NCI-H146 (cell line): ENCODE measurements around the gene SMARCC2.
A peak's percentile ranks its signal among the peaks of the same experiment; 100 is the strongest.
"Not testable (repeated sequence)": the region's sequence is repeated elsewhere in the genome, so short reads cannot be mapped to it uniquely, and the experiment has no call there.

Source experiments
- DNase-seq: peaks from one replicate; lab custom pipeline; 2025; lab: John Stamatoyannopoulos, UW

SMARCC2 gene

DNA sequence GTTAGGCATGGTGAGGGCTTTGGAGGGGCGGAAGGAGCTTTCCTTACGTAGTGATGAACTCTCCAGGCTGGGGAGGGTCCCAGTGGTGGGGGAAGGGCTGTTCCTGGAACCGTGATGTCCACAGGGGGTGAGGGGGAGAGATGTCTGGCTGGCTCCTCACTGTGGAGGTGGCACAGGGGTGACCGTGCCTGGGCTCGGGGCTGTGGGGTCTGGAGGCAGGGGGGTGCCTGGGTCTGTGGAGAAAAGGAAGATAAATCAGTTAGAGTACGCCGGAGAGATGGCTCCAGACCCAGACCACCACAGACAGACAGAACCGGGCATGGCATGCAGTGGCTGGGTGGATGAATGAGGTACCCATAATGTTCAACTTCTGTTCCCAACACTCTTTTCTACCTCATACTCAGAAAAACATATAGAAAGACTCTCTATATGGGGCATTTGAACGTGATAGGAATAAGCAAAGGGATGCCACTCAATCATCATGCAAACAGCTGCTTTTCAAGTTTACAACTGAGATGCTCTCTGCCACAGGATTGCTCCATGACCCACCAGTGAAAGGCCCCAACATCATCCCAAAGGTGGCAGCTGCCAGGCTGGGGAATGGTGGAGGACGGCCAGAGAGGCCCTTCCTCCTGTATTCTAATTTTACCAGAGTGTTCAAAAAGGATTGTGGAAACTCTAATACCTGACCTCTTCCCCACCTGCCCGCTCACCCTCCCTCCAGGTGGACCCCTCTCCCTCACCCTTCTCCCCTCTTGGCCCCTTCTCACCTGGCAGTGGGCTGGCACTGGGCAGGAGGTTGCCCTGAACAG is 25.5 kb downstream of the SMARCC2 start:
- no peak for DNase-seq

DNA sequence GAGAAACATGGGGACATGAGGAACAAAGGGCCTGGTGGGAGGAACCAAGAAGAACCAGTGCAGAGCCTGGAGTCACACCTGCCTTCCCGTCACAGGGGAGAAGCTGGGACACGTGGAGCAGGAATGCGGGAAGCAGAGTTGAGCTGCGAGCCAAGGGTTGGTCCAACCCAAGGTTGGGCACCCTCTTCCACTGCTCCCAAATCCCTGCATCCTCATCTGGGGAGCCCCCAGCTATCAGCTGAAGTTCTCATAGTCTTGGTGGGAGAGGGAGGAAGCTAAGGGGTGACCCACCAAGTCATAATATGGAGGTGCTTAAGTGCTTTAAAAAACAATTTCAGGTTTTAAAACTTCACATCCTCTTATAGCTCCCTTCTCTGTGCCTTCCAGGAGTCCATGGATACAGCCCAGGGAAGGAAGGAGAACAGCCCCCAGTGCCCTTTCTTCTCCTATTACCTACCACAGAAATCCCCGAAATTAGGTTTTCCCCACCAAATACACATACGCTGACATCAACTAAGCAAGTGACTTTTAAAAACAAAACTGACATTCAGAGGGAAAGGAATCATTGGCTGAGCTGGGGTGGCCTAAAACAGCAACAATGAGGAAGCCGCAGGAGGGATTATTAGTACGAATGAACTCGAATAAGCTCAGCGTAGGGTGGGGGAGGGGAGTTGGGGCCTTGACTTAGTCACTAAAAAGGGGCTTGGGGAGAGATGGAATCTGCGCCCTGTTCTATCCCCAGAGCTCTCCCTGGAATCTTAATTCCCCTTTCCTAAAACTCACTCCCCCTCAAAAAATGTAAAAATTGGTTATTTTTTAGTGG is 26.6 kb downstream of the SMARCC2 start:
- no peak for DNase-seq

GRCh38 chr12:56161690-56162351 is 27.5 kb downstream of the SMARCC2 start:
- no peak for DNase-seq

GRCh38 chr12:56160894-56161689 is 28.2 kb downstream of the SMARCC2 start:
- DNase-seq = no peak

- DNase-seq = no peak
Observed at GRCh38 chr12:56160193-56160763, 29.0 kb downstream of the SMARCC2 start.

- no peak for DNase-seq
Observed at GRCh38 chr12:56159482-56160192, 29.6 kb downstream of the SMARCC2 start.

- DNase-seq = peak; percentile 59
Observed at GRCh38 chr12:56158926-56159461, 30.3 kb downstream of the SMARCC2 start.

DNA sequence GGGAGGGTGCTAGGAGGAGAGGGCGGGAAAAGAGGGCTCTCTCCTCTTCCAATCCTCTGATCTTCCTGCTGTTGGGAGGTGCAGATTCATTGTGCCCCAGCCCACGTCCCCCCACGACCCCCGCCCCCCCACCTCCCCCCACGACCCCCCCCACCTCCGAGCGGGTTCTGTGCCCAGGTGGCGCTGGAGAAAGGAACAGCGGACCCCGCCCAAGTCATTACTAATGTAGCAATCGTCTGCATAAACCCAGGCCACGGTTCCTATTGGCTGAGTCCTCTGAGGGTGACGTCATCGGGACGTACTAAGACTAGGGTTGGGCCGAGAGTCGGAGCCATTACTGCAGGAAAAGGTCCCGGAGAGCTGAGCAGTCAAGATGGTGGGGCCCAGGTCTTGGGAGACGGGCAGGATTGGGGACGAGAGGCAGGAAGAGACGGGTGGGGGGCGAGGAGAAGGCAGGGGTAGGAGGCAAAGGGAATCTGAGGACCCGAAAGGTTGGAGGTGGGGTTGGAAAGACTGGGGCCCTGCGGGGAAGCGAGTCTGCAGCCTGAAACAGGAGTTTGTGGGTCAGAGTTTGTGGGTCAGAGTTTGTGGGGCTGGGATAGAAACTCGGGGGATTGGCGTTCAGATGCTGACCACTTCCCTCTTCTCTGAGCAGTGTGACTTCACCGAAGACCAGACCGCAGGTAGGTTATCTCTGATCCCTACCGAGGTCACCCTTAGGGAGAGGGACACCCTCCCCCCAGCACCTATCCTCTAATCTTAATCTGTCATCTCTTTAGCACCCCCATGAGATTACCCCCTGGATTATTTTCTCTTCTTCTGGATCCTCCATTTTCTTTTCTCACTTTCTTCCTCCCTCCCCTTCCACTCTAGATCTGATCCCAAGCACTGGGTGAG is 31.0 kb downstream of the SMARCC2 start, which contains the start of gene MYL6:
TSS of gene MYL6 (plus strand) at position 331 of the 897 bp plus-strand sequence. CDS start at position 374, 43 bp downstream.
- peak; percentile 100 for DNase-seq

- DNase-seq = peak; percentile 95
Observed at GRCh38 chr12:56157201-56158028, 31.9 kb downstream of the SMARCC2 start.

DNA sequence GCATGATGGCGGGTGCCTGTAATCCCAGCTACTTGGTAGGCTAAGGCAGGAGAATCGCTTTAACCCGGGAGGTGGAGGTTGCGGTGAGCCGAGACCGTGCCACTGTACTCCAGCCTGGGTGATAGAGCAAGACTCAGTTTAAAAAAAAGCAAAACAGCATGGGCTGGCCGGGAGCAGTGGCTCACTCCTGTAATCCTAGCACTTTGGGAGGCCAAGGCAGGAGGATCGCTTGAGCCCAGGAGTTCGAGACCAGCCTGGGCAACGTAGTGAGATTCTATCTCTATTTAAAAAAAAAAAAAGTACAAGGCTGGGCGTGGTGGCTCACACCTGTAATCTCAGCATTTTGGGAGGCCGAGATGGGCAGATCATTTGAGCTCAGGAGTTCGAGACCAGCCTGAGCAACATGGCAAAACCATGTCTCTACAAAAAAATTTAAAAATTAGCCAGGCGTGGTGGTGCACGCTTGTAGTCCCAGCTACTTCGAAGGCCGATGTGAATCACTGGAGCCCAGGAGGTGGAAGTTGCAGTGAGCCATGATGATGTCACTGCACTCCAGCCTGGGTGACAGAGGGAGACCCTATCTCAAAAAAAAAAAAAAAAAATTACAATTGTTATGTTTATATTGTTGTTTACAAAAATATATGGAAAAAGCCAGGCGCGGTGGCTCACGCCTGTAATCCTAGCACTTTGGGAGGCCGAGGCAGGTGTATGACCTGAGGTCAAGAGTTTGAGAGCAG is 32.7 kb downstream of the SMARCC2 start:
- not testable (repeated sequence) for DNase-seq

DNA sequence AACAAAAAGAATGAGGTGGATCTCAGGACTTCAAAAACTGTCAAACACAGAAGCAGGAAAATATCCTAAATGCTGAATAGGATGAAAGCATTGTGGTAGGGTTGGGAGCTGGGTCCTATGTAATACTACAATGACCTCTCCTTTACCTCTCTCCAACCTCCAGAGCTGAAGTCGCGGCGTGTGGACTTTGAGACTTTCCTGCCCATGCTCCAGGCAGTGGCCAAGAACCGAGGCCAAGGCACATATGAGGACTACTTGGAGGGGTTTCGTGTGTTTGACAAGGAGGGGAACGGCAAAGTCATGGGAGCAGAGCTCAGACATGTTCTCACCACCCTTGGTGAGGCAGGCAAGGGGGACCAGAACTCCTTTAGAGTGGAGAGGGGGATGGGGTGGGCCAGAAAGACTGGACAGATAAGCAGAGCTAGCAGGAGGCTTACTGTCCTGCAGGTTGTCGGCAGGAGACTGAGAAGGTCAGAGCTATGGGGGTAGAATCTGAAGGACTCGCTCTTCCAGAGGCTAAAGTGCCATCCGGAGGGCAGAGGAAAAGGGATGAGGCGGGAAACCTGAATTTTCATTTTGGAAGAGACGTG is 33.9 kb downstream of the SMARCC2 start:
- DNase-seq = no peak

DNA sequence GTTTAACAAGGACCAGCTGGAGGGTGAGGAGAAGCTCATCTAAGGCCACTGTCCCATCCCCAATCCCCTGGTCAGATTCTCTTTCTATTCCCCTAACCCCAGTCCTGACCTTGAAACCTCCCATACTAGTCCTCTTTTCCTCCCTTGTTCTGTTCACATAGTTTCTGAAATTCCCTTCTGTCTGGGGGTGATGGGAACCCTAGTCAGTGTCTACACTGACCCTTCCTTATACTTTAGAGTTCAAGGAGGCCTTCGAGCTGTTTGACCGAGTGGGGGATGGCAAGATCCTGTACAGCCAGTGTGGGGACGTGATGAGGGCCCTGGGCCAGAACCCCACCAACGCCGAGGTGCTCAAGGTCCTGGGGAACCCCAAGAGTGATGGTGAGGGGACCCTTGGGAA is 34.5 kb downstream of the SMARCC2 start:
- no peak for DNase-seq

GRCh38 chr12:56154246-56154771 is 35.0 kb downstream of the SMARCC2 start:
- peak; percentile 57 for DNase-seq

DNA sequence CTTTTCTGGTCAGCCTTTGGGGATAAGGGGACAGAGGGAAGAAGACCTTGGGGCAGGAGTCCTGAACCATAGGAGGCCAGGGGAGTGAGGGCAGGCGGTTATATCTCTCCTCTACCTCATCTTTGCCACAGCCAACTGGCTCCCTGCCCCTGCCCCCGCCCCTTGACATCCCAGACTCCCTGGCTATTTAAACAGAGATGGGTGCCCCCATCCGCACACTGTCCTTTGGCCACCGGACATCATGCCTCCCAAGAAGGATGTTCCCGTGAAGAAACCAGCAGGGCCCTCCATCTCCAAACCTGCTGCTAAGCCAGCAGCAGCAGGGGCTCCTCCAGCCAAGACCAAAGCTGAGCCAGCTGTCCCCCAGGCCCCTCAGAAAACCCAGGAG is 35.6 kb downstream of the SMARCC2 start:
- no peak for DNase-seq

DNA sequence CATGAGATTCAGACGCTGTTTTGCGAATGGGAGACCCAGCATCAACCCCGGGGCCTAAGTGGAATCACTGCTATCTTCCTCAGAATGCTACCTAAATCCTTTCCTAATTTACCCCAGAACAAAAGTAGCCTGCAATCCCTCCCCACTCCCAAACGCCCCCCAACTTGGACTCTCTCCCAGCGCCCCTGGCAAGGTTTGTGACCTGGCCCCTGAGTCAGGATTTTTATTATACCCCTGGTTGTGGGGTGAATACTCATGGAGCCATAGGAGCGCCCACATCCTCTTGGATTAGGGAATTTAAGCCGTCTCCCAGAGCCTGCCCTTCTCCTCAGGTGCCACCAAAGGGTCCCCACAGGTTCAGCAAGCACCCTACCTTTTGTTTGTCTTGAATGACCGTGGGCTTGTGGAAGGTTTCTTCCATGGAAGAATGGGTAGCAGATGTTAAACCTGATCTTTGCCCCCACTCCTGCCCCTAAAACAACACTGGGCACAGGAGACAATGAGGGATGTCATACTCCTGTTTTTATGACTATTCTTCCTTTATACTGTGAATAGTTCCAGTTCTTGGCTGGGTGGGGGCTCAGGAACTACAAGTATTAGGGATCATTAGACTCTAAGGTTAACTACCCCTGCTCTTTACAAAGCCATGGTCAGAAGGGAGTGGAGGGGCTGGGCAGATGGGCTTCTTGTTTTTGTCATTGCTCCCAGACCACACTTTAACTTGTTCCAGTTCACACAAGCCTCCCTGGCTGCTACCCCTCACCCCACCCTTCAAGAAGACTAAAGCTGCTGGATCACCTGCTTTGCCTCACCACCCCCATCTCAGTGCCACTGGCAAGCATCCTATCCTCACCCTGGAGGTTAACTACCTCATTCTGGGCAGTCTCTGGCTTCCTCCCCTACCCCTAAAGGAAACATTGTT is 36.3 kb downstream of the SMARCC2 start:
- DNase-seq = peak; percentile 28
